K562 (cell line): ENCODE measurements around the gene ATP2B1. TPM values are rescaled to one million over a fixed set of nuclear protein-coding genes. Genes with fewer than 3 reads are reported as not detected.
A peak's percentile ranks its signal among the peaks of the same experiment; 100 is the strongest.

ENCODE experiments used
- ATAC-seq: fragments of 200-7000 bp; cut with Tn5 transposase; 3 replicates; pipeline ENCODE4 v1.9.1; 2020; ENCODE audit warnings: moderate library complexity
- BruUV-seq: library from RNA; stranded (reverse); fragments of 400-500 nt; replicated peaks from 2 replicates; lab custom pipeline; 2021; lab: Mats Ljungman, UMichigan
- CTCF ChIA-PET: fragments of 300-600 bp; formaldehyde crosslinking; extraction: SDS; loops from one replicate; lab custom pipeline; 2021; ENCODE audit warnings: low intra/inter-chr PET ratio; lab: Yijun Ruan, JAX
- POLR2A ChIA-PET: fragments of 300-600, 350-650 bp; sonication (Branson Sonifier 250); formaldehyde crosslinking; extraction: SDS; loops from one replicate; lab custom pipeline; 2021; ENCODE audit warnings: antibody characterized with exemption, inconsistent platforms; lab: Yijun Ruan, JAX
- DNase-seq, 4 experiments: peaks; one replicate each; pipeline versions ENCODE4 v3.0.0 to v3.0.0-alpha.2; 2011 to 2018; ENCODE audit warnings: low spot score in 3 of 4, mixed read lengths in 3 of 4; ENCODE audit errors: extremely low read depth in 1 of 4
- FAIRE-seq: peaks from 2 replicates; lab custom pipeline; 2011; peaks lifted over from hg19 to GRCh38; lab: Jason Lieb, UNC
- H2AFZ ChIP-seq: 2 replicates; pipeline ENCODE4 v1.6.0; 2011; ENCODE audit warnings: low read depth, low read length, control low read depth, inconsistent platforms
- H3K27ac ChIP-seq: fragments of 200-600 bp; 3 replicates; pipeline ENCODE4 v1.8.0; 2011; ENCODE audit warnings: low read depth, mild to moderate bottlenecking, control low read depth, inconsistent platforms, low read length, moderate library complexity, mixed read lengths; ENCODE audit errors: extremely low read depth
- H3K27me3 ChIP-seq, 2 experiments: fragments of 300-600 bp in 1 of 2; 2 replicates in 1 of 2; 3 replicates in 1 of 2; pipeline versions ENCODE4 v1.6.0 to v1.8.0; 2011; ENCODE audit warnings: inconsistent platforms in 2 of 2, low read length in 2 of 2, mild to moderate bottlenecking in 1 of 2, mixed read lengths in 1 of 2, moderate library complexity in 1 of 2; ENCODE audit not compliant: control insufficient read depth in 2 of 2, insufficient read depth in 2 of 2
- H3K36me3 ChIP-seq: fragments of 300-600 bp; 3 replicates; pipeline ENCODE4 v1.8.0; 2011; ENCODE audit warnings: mild to moderate bottlenecking, low read length, inconsistent platforms; ENCODE audit not compliant: control insufficient read depth, insufficient read depth
- H3K4me1 ChIP-seq, 2 experiments: fragments of 200-600 bp in 1 of 2; replicated peaks in 1 of 2; 2 replicates in 1 of 2; 3 replicates in 1 of 2; pipeline versions ENCODE4 v1.5.1 to v1.8.0; 2011; ENCODE audit warnings: inconsistent platforms in 2 of 2, low read length in 2 of 2, mild to moderate bottlenecking in 1 of 2, mixed read lengths in 1 of 2, moderate library complexity in 1 of 2; ENCODE audit not compliant: control insufficient read depth in 2 of 2, insufficient read depth in 2 of 2
- H3K4me2 ChIP-seq: 2 replicates; pipeline ENCODE4 v1.6.1; 2011; ENCODE audit warnings: low read length, control low read depth, inconsistent platforms, mixed read lengths; ENCODE audit not compliant: insufficient read depth
- H3K4me3 ChIP-seq: fragments of 200-600 bp; sonication (generic), shearing (Covaris generic); 2 replicates; pipeline ENCODE4 v1.5.1; 2016; ENCODE audit warnings: control low read depth, inconsistent platforms
- H3K79me2 ChIP-seq: fragments of 200-600 bp; 3 replicates; pipeline ENCODE4 v1.8.0; 2011; ENCODE audit warnings: low read length, inconsistent platforms; ENCODE audit not compliant: control insufficient read depth, insufficient read depth
- H3K9ac ChIP-seq, 2 experiments: 2 replicates each; pipeline versions ENCODE4 v1.6.0 to v1.6.1; 2011; ENCODE audit warnings: low read depth in 2 of 2, low read length in 2 of 2, control low read depth in 1 of 2, inconsistent platforms in 1 of 2, mild to moderate bottlenecking in 1 of 2, mixed read lengths in 1 of 2; ENCODE audit not compliant: insufficient read depth in 1 of 2
- H3K9me1 ChIP-seq: one replicate; pipeline ENCODE4 v1.6.0; 2011; ENCODE audit warnings: inconsistent platforms, mild to moderate bottlenecking, low read length, moderate library complexity; ENCODE audit not compliant: control insufficient read depth, insufficient read depth
- H3K9me3 ChIP-seq: replicated peaks from 2 replicates; pipeline ENCODE4 v1.5.1; 2011; ENCODE audit warnings: low read depth, low read length, inconsistent platforms; ENCODE audit not compliant: control insufficient read depth, insufficient read depth
- H4K20me1 ChIP-seq: replicated peaks from 2 replicates; pipeline ENCODE4 v1.6.1; 2011; ENCODE audit warnings: low read length, inconsistent platforms, mixed read lengths; ENCODE audit not compliant: control insufficient read depth, insufficient read depth
- ARID1B ChIP-seq: fragments of 450-650 bp; IDR thresholded peaks from 2 replicates; pipeline ENCODE4 v1.6.1; 2016; ENCODE audit warnings: antibody characterized with exemption, mild to moderate bottlenecking, inconsistent platforms
- MCM5 ChIP-seq: fragments of 450-650 bp; IDR thresholded peaks from 2 replicates; pipeline ENCODE4 v1.6.1; 2016; ENCODE audit warnings: low read depth
- NRF1 ChIP-seq, 2 experiments: fragments of 450-650 bp; IDR thresholded peaks in 1 of 2; conservative IDR thresholded peaks in 1 of 2; 2 replicates each; pipeline ENCODE4 v1.6.1; 2014; ENCODE audit warnings: mild to moderate bottlenecking in 2 of 2
- RHOXF2B ChIP-seq: fragments of 250-450 bp; sonication (Bioruptor Pico); conservative IDR thresholded peaks from 2 replicates; pipeline ENCODE4 v1.5.1; 2021
- SMARCB1 ChIP-seq: IDR thresholded peaks from 2 replicates; pipeline ENCODE4 v1.6.1; 2011; ENCODE audit warnings: improper control_type of control experiment, low read depth; ENCODE audit not compliant: insufficient read length
- ZC3H4 ChIP-seq: sonication (generic); formaldehyde crosslinking; IDR thresholded peaks from 2 replicates; pipeline ENCODE4 v1.9.0; 2021; ENCODE audit warnings: missing genetic modification reagents, borderline replicate concordance
- WGBS: fragments of 100-300 bp; shearing (Covaris generic); methylation state at CpG from one replicate; pipeline ENCODE4 v1.1.6; 2016; ENCODE audit warnings: low coverage, mixed read lengths; ENCODE audit not compliant: insufficient coverage; ENCODE audit errors: missing lambda C conversion rate; 5-methylcytosine and 5-hydroxymethylcytosine counted together
- in situ Hi-C: fragments of 300-500 bp; cut with MboI; formaldehyde crosslinking; loops from 4 replicates; pipeline ENCODE4 v1.15.0; 2018; ENCODE audit warnings: inconsistent platforms, mixed read lengths
- intact Hi-C: fragments of 100-400 bp; cut with micrococcal nuclease; formaldehyde crosslinking; loops from 2 replicates; pipeline ENCODE4 v1.14.2; 2022
- polyA plus RNA-seq, 8 experiments: library from polyadenylated mRNA; depleted of rRNA in 4 of 8; stranded (reverse) in 5 of 8; unstranded in 3 of 8; fragments of >200 nt; fragmentation: Nextera tagmentation in 2 of 8; fragmentation: Illumina TruSeq in 1 of 8; extraction: Ambion mirVana in 2 of 8; extraction: Trizol in 1 of 8; gene quantifications; 2 replicates each; pipeline versions ENCODE4 v1.2.1 to v1.2.3, GENCODE V29; 2011 to 2014; ENCODE audit warnings: inconsistent platforms in 1 of 8, missing spikeins in 1 of 8
- total RNA-seq, 7 experiments: library from RNA; depleted of rRNA in 6 of 7; stranded (reverse); fragments of >200 nt in 6 of 7; fragmentation: Illumina TruSeq in 2 of 7; extraction: Trizol in 2 of 7; gene quantifications; 2 replicates each; pipeline versions ENCODE4 v1.2.1 to v1.2.3, GENCODE V29; 2011 to 2021; ENCODE audit warnings: low replicate concordance in 1 of 7
- TF ChIP-seq, protein P1 (sequence below): sonication (generic); IDR thresholded peaks from 2 replicates; pipeline ENCODE4 v1.6.1; 2016

Gene ATP2B1
- total and polyA plus RNA-seq, 9 of the 15 experiments (the other 6 are each of a cell fraction or from before 2014, with no cell fraction given), result 8.6 to 39.0 (median 27.8) TPM

DNA sequence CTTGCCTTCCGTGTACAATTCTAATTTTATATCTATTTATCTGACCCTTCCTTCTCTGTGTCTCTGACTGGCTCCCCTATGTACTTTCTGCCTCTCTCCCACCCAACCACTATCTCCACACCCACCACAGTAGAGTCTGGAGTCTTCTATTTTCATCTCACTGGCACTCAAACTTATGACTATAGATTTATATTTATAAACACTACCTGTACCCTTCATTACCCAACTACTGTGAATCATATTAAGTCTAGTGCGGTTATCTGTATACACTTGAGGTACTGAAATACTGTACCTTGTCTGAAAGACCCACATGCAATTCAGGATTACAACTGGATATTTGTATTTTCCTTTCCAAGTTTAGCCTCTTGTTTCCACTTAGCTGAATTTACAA, 36.1 kb downstream of the ATP2B1 start:
- Histone ChIP-seq H3K4me3 (no peak overlapping the region), H3K36me3 (peaks cover 4% of the 10 kb centered on the region; the same call in 2 of the 3 replicates), H3K9ac (peak overlapping the region in 1 of 2 experiments; percentile 15; a peak in 2 of 4 replicates), H3K79me2 (peaks cover 95% of the 10 kb centered on the region), H3K9me3 (no peaks in the 10 kb centered on the region; the same call in 1 of the 2 replicates), H2AFZ (peak overlapping the region; percentile 3; the same call in 1 of the 2 replicates), H3K4me1 (peaks cover 6 to 22% of the 10 kb centered on the region in 2 experiments), H3K9me1 (no peaks in the 10 kb centered on the region), H4K20me1 (no peaks in the 10 kb centered on the region), H3K27me3 (no peaks in the 10 kb centered on the region), H3K4me2 (peak overlapping the region; percentile 40), H3K27ac (peak overlapping the region; percentile 26; the same call in 1 of the 3 replicates)
- ATAC-seq (peak; percentile 51), DNase-seq (peak in 1 of 4 experiments; percentile 26), FAIRE-seq (no peak)
- WGBS, result 5% methylated on average over 2 of the region's 2 CpGs
- intact Hi-C loops (no loop called here), in situ Hi-C loops (no loop called here)
- no TSS peak for BruUV-seq
- ChIA-PET POLR2A (interaction anchor here (0.6 to 1.9 kb wide), 5 partner anchors 9 to 36 kb away, joined by 3 to 11 read pairs (median 3); no protein-coding TSS in a partner anchor), CTCF (no interaction called here)
- TF ChIP-seq RHOXF2B (CRISPR knock-in tag) (no peak), ARID1B (peak; percentile 29; the same call in 1 of the 2 replicates), NRF1 (conservative IDR thresholded peaks at IDR 0.05 in 1 of 2, IDR thresholded peaks at IDR 0.05 in 1 of 2) (0 out of 4 replicates have a peak, but pooled peaks of 1 of the 2 experiments have one; percentile 2), MCM5 (no peak)

DNA sequence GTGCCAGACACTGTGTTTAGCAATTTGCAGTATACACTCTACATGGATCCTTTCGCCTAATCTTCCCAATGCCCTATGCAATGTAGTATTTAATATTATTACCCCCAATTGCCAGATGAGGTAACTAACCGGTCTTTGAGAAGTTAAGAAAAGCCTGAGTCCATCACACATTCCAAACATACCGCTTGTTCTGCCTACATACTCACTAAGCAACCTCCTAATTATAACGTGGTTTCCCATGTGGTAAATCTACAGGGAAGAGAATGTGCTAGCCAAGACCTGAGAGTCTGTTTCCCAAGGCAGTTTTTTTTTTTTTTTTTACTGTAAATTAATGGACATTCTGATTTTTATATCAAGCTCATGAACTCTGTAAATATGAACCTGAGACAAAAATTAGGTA, 37.2 kb downstream of the ATP2B1 start:
- H3K4me1 ChIP-seq, result peaks cover 6 to 22% of the 10 kb centered on the region in 2 experiments
- no peaks in the 10 kb centered on the region for H3K9me1 ChIP-seq
- no peak overlapping the region for H2AFZ ChIP-seq
- intact Hi-C loops, result no loop called here
- POLR2A ChIA-PET, result interaction anchor here (0.8 to 1.9 kb wide), 2 partner anchors 8 to 11 kb away, joined by 3 to 11 read pairs; no protein-coding TSS in a partner anchor
- CTCF ChIA-PET, result no interaction called here
- FAIRE-seq (no peak), ATAC-seq (peak; percentile 11; the same call in 1 of the 3 replicates), DNase-seq (no peak)
- no peaks in the 10 kb centered on the region for H3K36me3 ChIP-seq
- no peak overlapping the region for H3K9ac ChIP-seq
- H3K27ac ChIP-seq, result no peak overlapping the region; the same call in 2 of the 3 replicates
- in situ Hi-C loops, result no loop called here
- H3K79me2 ChIP-seq, result peaks cover 91% of the 10 kb centered on the region
- H3K4me2 ChIP-seq, result no peak overlapping the region
- no peaks in the 10 kb centered on the region for H4K20me1 ChIP-seq
- H3K27me3 ChIP-seq, result no peaks in the 10 kb centered on the region
- TF ChIP-seq ZC3H4 (no peak), SMARCB1 (no peak)
- TF ChIP-seq, protein P1, sequence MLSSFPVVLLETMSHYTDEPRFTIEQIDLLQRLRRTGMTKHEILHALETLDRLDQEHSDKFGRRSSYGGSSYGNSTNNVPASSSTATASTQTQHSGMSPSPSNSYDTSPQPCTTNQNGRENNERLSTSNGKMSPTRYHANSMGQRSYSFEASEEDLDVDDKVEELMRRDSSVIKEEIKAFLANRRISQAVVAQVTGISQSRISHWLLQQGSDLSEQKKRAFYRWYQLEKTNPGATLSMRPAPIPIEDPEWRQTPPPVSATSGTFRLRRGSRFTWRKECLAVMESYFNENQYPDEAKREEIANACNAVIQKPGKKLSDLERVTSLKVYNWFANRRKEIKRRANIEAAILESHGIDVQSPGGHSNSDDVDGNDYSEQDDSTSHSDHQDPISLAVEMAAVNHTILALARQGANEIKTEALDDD, result peak; percentile 37; the same call in 1 of the 2 replicates
- H3K9me3 ChIP-seq, result no peaks in the 10 kb centered on the region
- WGBS, result 66% methylated on average over 4 of the region's 4 CpGs
- no TSS peak for BruUV-seq
- H3K4me3 ChIP-seq, result no peak overlapping the region
